Tibial artery (tissue), 4 donors: ENCODE measurements around the gene TBXAS1.

Source experiments
- DNase-seq, 2 donors: peaks; one replicate each; pipeline ENCODE4 v3.0.0-alpha.2; 2019
- H3K27ac ChIP-seq, 2 donors: fragments of 200-600 bp; sonication (generic) in 1 of 2; 1 replicate in 1 of 2; 2 replicates in 1 of 2; pipeline ENCODE4 v1.5.1; 2018 to 2019; ENCODE audit warnings: mild to moderate bottlenecking in 1 of 2
- H3K27me3 ChIP-seq, 2 donors: fragments of 200-600 bp; sonication (generic) in 1 of 2; one replicate each; pipeline versions ENCODE4 v1.5.1 to v1.6.0; 2016 to 2019
- H3K36me3 ChIP-seq, 3 donors: fragments of 200-600 bp; sonication (generic) in 2 of 3; one replicate each; pipeline ENCODE4 v1.5.1; 2016 to 2019; ENCODE audit warnings: mild to moderate bottlenecking in 2 of 3
- H3K4me1 ChIP-seq, 4 donors: fragments of 200-600 bp; sonication (generic) in 2 of 4; 1 replicate in 3 of 4; 2 replicates in 1 of 4; pipeline ENCODE4 v1.5.1; 2016 to 2019
- H3K4me3 ChIP-seq, 2 donors: fragments of 200-600 bp; sonication (generic) in 1 of 2; 1 replicate in 1 of 2; 2 replicates in 1 of 2; pipeline ENCODE4 v1.5.1; 2018 to 2019; ENCODE audit warnings: mild to moderate bottlenecking in 2 of 2
- H3K9me3 ChIP-seq, 3 donors: fragments of 200-600 bp; sonication (generic) in 1 of 3; one replicate each; pipeline ENCODE4 v1.5.1; 2016 to 2019
- CTCF ChIP-seq, 2 experiments: fragments of 200-600 bp in 1 of 2; fragments of 450-650 bp in 1 of 2; IDR thresholded peaks; one replicate each; pipeline ENCODE4 v1.5.1; 2017 to 2019; ENCODE audit warnings: antibody characterized with exemption in 2 of 2, mild to moderate bottlenecking in 1 of 2, moderate library complexity in 1 of 2
- intact Hi-C: fragments of 100-400 bp; cut with DNase I; formaldehyde crosslinking; loops from one replicate; pipeline ENCODE4 v1.15.0; 2023; ENCODE audit warnings: low total_unique reads

The TBXAS1 gene

DNA sequence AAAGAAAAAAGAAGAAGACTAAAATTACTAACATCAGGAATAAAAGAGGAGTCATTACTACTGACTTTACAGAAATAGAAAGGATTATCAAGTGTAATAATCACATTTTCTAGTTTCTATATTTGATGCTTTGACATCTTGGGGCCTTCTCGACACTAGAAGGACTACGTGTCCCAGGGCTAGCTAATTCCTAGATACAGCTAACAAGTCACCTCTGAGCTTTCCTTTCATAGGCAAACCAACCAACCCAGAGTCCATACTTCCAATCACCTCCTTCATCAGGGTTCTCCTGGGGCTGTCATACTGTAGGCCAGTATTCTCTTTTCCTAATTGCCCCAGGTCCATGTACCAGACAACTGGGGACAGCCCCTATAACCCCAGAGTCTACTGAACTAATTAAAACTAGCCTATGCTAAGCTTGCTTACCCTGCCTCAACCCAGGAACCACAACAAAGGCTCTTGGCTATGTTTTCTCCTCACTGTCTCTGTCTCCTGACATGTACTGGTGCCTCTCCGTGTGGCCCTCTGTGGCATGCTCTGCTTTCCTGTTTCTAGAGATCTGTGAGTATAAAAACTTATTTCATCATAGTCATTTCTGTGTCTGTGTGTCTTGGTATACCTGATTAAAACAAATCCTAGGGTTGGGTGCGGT, 240.4 kb downstream of the TBXAS1 start:
- no peaks in the 10 kb centered on the region for H3K4me1 ChIP-seq
- H3K36me3 ChIP-seq: no peaks in the 10 kb centered on the region
- peaks cover 0 to 23% (median 14%) of the 10 kb centered on the region in 3 donors for H3K9me3 ChIP-seq
- TF ChIP-seq CTCF (IDR thresholded peaks at IDR 0.05): no peak
- no peak overlapping the region for H3K4me3 ChIP-seq
- no peak overlapping the region for H3K27ac ChIP-seq
- no peaks in the 10 kb centered on the region for H3K27me3 ChIP-seq
- intact Hi-C loops: no loop called here
- no peak for DNase-seq
